ENCODE measurements around the gene TAMALIN.

GRCh38 chr12:52050758-52051541, 44.2 kb downstream of the TAMALIN start, which contains the start of gene NR4A1:
- TF ChIP-seq GATA2 (IDR thresholded peaks at IDR 0.05; ENCODE audit: low read depth, low read length) (no peak), GATA3 (IDR thresholded peaks at IDR 0.05; ENCODE audit: low read depth, low read length) (no peak)

Measured in SH-SY5Y (cell line).